ENCODE measurements around the gene C9orf78. TPM values are rescaled to one million over a fixed set of nuclear protein-coding genes. Genes with fewer than 3 reads are reported as not detected.

The C9orf78 gene
- total RNA-seq, 1 experiment from 2014 or later = 128 TPM

Other genes with a start within 250 kb of the C9orf78 start
- gene C9orf50, start 214.2 kb downstream of the C9orf78 start, total RNA-seq (2014; rRNA removed; shearing (Covaris generic)) = not detected in 2 replicates
- gene NTMT1, start 209.1 kb downstream of the C9orf78 start, total RNA-seq (2014; rRNA removed; shearing (Covaris generic)) = 21.5 and 21.6 TPM in 2 replicates
- gene ASB6, start 193.1 kb downstream of the C9orf78 start, total RNA-seq (2014; rRNA removed; shearing (Covaris generic)) = 4.4 and 8.0 TPM in 2 replicates
- 1.5 and 1.7 TPM in 2 replicates for gene PRRX2, start 169.6 kb downstream of the C9orf78 start, total RNA-seq (2014; rRNA removed; shearing (Covaris generic))
- 3.9 and 4.5 TPM in 2 replicates for gene PTGES, start 82.2 kb downstream of the C9orf78 start, total RNA-seq (2014; rRNA removed; shearing (Covaris generic))
- 12.7 and 16.2 TPM in 2 replicates for gene TOR1B, start 32.1 kb downstream of the C9orf78 start, total RNA-seq (2014; rRNA removed; shearing (Covaris generic))
- 30.9 and 31.8 TPM in 2 replicates for gene TOR1A, start 11.1 kb downstream of the C9orf78 start, total RNA-seq (2014; rRNA removed; shearing (Covaris generic))
- 5.5 and 9.1 TPM in 2 replicates for gene USP20, start 183 bp upstream of the C9orf78 start, total RNA-seq (2014; rRNA removed; shearing (Covaris generic))
- gene FNBP1, start 207.9 kb upstream of the C9orf78 start, total RNA-seq (2014; rRNA removed; shearing (Covaris generic)) = 15.8 and 18.2 TPM in 2 replicates
- gene GPR107, start 218.6 kb upstream of the C9orf78 start, total RNA-seq (2014; rRNA removed; shearing (Covaris generic)) = 16.6 and 19.9 TPM in 2 replicates